ENCODE measurements around the gene ATXN7.

Gene ATXN7

DNA sequence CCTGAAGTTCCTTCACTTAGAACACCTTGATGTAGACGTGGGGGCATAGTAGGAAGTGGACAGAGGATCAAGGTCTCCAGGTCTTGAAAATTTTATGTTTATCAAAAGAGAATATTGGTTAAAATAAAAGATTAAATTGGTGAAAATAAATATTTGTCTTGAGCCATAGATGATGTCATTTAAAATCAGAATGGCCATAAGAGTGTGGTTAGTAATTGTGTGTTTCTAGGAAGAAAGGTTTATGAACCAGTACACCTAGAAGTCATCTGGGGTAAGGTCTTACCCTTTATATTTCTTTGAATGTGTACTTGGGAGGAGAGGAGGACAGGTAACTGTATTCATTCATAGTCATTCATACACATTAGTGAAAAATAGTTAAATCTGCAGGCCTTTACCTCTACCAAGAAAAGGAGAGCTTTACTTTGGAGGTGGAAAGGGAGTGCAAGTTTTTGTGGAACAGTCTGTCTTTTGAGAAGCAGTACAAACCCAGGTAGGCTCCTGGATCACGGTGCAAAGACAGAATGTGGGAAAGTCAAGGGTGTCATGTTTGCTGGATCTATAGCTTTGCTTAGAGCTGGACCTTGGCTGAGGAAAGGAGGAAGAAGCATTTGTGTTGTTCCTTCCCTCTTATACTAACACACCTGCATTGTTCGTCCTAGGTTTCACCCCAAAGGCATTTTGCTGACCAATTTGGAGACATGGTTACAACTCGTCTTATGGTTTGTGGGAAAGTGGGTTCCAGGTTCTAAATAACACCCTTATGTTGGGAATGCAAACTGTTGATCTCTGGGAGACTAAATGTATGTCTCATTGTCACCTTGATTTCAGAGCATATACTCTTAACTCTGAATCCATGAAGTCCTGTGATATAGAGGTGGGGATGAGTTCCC lies 42.3 kb downstream of the ATXN7 start:
- no peak for DNase-seq (ENCODE audit: low read depth)

DNA sequence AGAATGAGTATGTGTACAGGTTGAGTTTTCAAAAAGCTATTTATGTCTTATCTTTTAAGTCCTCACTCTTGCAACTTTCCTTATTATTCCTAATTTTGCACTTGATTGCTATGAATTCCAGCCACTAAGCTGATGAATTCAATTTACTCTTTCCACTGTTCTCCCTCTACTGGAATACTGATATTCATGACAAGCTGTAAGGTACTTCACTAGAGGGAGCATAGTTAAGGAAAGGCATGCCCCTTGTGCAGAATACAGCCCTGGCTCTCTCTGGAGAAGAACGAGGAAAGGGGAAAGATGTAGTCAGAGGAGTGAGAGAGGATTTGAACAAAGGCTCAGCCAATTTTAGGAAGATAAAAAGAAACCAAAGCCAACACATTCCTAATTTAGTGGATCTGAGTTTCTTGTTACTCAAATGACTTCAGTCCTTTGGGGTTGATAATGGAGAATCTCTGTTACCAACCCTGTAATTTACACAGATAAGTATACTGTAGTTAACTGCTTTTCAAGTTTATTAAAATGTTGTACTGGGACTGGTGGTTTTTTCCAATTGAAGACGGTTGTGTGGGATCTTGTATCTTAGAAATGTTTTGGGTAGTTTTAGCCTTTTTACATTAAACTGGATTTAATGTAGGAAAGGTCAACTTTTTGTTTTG lies 44.5 kb downstream of the ATXN7 start:
- DNase-seq (ENCODE audit: low read depth): no peak

DNA sequence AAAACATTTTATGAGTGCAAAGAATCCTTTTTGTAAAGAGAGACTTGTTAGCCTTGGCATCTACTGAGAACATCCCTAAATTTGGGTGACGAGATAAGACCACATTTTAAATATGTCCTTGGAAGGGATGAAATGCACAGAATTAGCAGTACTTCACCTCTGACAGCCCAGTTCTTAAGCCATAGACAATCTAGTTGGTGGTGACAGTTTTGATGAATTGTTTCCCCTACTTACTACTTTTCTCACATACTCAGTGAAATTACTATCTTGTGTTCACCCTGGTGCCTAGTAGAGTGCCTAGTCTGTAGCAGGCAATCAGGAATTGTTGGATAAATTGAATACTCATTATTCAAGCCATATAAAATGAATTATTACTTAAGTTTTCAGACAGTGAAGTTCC lies 45.1 kb downstream of the ATXN7 start:
- DNase-seq (ENCODE audit: low read depth): no peak

DNA sequence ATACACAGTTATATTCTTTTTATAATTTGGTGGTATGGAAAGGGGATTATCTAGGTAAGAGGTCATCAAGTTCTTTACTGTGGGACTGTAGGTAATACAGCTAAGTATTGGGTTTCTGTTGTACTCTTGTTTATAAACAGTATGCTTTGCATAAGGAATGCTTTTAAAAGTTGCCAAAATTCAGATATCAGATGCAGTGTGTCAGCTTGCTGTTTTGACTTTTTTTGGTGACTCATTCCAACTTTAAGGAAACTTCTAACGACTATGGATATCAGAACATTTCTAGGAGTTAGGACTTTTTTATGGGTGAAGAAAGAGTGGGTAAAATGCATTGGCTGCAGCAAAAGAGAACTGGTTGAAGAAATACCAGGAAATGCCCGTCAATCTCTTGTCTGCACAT lies 45.8 kb downstream of the ATXN7 start:
- DNase-seq (ENCODE audit: low read depth): no peak

DNA sequence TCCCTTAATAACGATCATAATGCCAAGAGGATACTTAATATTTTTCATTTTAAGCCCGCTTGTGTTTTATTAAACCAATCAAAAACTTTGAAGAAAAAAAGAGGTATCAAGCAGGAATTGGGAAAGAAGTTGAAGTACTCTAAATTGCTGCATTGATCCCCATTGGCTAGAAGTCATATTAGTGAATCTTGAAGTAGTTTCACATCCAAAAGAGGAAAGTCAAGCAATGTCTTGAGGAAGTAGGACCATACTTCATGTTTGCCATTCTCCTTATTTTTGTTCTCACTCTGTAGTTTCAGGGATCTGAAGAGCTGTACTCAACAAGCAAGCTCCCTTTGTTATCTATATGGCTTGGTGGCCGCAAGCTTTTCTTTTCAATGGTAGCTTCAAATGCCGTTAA lies 46.3 kb downstream of the ATXN7 start:
- no peak for DNase-seq (ENCODE audit: low read depth)

DNA sequence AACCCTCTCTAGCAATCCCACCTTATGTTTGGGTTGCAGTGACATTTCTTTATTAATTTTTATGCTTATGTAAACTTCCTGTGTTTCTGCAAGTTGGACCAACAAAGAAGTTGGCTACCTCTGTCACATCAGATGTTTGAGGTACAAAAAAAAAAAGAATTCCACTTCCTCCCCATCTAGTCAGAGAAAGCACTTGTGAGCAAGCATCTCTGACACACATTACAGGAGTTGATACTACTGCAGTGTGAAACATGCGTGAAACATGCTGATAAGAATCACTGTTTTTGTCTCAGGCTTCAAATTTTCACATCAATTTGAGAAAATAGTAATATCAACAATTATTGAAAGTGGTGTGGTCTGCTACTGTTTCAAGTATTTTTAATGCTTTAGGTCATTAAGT lies 47.2 kb downstream of the ATXN7 start:
- no peak for DNase-seq (ENCODE audit: low read depth)

DNA sequence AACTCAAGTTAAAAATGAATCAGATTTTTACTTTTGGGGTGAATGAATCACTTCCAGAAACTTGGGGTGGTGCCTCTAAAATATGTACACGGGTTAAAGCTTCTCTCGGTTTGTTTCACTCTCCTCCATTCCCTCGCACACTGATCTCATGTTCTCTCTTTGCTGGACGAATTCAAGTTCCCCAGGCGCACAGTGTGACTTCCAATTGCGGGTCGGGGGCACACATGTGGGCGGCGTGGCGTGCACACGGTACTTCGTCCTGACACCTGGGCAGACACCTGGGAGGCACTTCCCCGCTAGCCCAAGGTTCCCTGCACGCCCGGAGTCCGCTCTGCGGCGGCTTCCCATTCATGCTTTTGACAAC lies 47.8 kb downstream of the ATXN7 start:
- no peak for DNase-seq (ENCODE audit: low read depth)

DNA sequence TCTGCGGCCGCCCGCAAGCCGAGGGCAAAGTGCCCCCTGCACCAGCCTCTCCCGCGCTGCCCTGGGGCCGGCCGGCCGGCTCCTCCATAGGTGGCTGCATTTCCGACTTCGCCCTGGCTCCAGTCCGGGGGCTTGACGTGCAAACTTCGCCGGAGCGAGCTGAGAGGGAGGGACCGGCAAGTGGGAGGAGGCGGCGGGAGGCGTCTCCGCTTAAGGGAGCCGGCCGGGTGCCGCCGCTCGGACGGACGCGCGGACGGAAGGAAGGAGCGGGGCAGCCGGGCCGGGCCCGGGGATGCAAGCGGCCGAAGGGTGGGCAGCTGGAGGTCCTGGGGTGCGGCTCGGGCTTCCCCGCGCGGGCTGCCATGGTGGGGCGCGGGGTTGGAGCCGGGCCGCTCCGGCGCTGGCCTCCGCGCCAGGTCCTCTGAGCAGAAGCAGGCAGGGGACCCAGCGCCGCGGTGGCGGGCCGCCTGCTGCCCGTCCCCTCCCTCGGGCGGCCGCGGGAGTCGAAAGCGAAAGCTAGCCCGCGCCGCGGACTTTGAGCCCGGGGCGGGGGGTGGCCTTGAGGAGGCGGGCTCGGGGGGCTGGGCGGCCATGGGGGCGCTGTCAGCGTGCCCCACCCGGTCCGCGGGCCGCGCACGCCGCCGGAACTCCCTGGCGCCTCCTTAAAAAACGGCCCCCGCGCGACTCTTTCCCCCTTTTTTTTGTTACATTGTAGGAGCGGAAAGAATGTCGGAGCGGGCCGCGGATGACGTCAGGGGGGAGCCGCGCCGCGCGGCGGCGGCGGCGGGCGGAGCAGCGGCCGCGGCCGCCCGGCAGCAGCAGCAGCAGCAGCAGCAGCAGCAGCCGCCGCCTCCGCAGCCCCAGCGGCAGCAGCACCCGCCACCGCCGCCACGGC lies 48.5 kb downstream of the ATXN7 start, which contains the start of gene SCAANT1:
Gene SCAANT1, minus strand, starts transcription at position 511 of the 895 bp plus-strand sequence.
- peak; percentile 64 for DNase-seq (ENCODE audit: low read depth)

DNA sequence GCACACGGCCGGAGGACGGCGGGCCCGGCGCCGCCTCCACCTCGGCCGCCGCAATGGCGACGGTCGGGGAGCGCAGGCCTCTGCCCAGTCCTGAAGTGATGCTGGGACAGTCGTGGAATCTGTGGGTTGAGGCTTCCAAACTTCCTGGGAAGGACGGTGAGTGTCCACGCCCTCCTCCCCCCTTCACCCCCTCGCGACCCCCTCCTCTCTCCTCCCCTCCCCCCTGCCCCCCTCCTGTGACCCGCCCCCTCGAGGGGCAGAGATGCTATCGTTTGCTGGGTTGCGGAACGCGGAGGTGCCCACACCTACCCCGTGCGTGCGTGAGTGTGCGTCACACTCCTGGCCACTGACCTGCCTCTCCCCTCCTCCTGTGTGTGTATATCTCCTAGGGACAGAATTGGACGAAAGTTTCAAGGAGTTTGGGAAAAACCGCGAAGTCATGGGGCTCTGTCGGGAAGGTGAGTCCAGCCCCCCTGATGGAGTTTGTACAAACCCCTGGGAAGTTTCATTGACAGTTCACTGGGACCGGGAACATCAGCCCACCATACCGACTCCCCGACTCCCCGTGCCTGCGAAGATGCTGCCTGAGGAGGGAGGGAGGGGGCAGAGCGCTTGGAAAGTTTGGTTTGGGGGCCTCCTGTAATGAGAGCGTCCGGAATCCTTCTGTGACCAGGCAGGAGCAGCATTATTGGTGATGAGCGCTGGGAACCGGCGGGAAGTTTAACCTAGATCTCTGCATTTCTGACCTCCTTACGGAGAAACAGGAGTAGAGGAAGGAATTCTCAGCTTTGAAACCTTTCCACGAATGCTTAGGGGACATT lies 49.3 kb downstream of the ATXN7 start:
- peak; percentile 3 for DNase-seq (ENCODE audit: low read depth)

DNA sequence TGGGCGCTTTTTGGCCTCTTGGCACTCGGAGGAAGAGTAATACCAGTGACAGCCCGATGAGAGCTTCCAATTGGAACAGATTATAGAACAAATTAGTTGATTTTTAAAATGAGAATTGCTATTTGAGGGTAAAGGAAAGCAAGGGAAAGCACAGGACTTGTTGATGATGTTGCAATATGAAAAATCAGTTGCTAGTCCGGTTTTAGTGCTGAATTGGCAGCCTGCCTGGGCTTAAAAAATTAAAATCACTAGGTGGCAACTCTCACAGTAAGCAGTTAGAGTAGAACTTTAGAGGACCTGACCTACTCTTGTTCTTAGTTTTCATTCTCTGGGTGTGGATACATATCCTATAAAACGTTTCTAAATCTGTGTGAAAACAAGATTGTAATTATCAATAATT lies 50.6 kb downstream of the ATXN7 start:
- DNase-seq (ENCODE audit: low read depth): no peak

DNA sequence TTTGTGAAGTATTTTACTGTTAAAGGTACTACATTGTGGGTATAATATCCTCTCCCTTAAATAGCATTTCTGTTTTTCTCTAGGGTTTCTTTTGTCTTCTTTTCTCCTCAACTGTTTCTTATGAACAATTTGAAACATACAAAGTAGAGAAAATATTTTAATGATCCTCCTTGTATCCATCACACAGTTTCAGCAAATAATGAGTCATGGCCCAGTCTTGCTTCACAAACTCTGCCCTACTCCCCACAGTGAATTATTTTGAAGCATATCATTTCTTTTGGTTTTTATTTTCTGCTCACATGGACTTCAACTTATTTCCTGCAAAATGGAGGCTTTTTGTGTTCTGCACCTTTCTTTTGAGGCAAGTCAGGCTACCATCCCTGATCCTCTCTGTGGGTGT lies 54.7 kb downstream of the ATXN7 start:
- no peak for DNase-seq (ENCODE audit: low read depth)

DNA sequence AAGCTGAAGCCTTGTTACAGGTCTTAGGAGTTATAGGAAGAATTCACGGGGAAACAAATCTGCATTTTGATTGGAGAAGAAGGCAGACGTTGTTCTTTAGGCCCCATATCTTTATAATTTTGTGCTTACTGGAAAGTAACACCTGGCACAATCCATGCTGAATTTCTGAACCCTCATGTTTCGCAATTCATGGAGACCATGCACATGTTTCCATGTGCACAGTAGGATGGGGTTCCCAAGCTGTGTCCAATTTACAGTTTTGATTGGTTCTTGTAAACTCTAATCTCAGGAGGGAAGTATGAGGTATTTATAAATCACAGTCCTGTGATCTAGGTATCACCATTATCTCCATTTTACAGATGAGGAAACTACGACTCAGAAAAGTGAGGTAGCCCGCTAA lies 56.3 kb downstream of the ATXN7 start:
- DNase-seq (ENCODE audit: low read depth): no peak

DNA sequence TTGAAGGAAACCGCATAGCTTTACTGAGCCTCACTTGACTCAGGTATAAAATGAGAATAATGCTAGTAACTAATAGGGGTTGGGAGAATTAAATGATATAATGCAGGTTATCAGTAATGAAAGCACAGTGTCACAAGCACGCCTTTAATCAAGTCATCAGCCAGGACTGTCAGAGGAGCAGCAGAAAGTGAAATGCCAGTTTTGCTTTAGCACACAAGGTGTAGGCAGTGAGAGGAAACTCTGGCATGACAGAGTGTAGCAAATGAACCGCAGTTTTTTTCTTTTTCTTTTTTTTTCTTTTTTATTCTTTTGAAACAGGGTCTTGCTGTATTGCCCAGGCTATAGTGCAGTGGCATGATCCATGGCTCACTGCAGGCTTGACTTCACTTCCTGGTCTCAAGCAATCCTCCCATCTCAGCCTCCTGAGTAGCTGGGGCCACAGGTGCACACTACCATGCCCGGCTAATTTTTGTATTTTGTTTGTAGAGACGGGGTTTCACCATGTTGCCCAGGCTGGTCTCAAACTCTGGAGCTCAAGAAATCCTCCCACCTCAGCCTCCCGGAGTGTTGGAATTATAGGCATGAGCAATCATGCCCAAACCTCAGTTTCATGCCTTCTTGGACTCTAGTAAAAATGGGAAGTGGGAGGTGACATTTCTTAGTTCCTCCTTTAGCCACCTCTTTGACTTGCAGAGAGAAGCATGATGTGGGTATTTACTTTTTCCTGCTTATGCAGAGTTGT lies 58.2 kb downstream of the ATXN7 start:
- DNase-seq (ENCODE audit: low read depth): no peak

DNA sequence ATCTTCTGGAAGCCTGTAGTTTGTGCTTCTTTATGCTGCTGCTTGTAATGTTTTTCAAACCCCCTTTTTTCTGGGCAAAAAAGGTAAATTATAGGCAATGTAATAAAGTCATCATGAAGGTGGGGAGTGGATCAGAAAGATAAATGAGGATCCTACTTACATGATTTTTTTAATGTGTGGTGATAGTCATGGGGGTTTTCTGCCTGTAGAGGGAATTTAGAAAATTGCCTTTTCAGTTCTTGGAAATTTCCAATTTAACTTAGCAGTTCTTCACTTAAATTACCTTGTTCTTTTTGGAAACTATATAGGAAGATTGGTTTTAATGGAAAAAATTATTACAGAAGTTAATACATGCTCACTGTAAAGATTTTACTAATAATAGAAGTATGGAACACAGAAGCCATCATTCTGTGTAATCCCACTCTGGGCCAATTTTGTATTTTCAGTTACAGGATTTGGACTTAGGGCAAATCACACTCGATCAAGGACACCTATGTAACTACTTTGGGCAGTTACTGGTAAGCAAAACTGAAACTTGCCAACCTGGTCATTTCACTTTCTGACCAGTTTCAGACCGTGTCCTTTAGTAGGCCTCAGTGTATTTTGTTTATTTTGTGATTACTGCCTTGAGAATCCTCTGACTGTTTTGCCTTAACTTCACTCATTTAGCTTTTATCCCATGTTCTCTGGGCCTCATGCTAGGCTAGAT lies 59.0 kb downstream of the ATXN7 start:
- no peak for DNase-seq (ENCODE audit: low read depth)

DNA sequence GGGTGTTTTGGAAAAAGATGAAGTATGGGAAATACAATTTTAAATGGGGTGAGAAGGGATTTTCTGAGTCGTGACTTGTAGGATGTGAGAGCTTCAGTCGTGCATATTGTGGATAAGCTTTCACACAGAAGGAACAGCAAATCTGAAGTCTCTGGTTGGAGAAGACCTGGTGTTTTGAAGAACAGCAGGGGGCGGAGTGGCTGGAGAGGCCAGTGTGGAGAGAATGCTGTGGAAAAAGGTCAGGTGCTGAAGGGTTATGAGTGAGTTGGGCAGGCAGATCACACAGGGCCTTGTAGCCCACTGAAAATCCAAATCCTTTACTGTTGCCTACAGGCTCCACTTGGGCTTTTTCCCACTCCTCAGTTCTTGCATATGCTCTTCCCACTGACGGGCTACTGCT lies 62.6 kb downstream of the ATXN7 start:
- no peak for DNase-seq (ENCODE audit: low read depth)

DNA sequence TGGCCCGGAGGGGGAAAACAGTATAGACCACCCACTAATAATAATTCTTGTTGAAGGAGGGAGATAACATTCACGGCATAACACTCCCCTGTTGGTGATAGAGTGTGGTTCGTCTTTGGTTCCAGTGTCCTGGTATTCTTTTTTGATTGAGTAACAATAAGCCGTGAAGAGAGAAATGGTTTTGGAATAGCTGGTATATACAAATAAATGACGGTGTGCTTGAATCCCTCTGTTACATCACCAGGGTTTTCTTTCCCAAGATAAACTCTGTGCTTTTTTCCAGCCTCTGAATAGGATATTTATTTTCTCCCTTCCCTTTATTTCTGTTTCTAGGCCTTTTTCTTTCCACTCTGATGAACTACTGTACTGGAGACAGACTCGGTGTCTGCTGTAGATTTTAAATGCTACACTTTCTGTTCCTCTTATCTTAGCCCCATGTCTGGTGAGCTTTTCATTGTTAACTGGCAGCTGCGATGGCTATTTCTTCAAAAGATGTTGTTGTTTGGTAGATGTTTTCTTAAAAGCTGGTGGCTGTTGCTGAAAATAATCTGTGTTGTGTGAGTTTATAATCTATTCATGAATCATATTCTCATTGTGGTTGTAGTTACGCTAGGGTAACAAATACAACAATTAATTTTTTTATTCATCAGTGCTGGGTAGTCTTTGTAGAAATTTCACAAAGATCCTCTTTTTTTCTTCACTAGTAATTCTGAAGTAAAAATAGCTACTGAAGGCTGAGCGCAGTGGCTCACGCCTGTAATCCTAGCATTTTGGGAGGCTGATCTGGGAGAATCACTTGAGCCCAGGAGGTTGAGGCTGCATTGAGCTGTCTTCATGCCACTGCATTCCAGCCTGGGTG lies 64.0 kb downstream of the ATXN7 start:
- DNase-seq (ENCODE audit: low read depth): no peak

DNA sequence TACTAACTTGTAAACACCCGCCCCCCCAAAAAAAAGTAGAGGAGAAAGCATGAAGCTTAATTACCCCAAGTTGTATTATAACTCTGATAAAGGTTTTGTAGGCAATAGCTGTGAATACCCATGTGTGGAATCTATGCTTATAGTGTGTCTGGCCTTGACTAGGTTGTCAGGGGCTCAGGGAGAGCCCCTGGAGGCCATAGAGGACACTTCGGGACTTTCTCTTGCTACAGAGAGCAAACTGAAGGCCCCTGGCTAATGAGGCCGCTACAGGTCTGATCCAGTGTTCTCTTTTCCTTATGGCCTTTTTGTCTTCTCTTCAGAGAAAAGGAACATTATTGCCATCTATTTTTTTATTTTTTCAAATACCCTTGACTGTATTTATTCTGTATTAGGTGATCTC lies 67.6 kb downstream of the ATXN7 start:
- no peak for DNase-seq (ENCODE audit: low read depth)

DNA sequence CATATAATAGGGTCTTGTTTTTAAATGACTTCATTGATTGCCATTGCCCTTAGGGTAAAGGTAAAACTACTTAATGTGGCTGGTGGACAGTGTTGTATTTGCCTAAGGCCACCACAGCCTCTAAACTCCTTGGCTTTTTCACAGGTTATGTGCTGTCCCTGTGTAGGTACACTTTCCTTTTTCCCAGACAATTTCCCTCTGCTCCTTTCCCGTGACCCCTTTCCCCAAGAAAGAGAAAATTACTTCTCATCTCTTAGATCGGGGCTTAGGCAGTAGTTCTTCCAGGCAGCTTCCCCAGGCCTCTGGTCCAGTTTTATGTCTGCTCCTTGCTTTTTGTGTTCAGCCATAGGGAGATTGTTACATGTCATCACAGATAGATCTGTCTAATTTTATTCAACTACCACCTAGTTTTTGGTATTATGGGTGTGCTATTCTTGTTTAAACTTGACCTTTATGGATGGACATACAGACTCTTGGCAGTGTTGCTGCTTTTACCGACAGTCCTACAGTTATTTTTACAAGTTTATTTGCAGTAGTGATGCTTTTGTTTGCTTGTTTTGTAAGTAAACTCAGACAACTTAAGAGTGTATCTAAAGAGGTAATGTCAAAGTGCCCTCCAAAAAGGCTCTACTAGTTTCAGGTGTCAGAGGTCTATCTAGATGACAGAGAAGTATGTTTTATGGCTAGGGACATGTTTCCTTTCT lies 69.0 kb downstream of the ATXN7 start:
- no peak for DNase-seq (ENCODE audit: low read depth)

DNA sequence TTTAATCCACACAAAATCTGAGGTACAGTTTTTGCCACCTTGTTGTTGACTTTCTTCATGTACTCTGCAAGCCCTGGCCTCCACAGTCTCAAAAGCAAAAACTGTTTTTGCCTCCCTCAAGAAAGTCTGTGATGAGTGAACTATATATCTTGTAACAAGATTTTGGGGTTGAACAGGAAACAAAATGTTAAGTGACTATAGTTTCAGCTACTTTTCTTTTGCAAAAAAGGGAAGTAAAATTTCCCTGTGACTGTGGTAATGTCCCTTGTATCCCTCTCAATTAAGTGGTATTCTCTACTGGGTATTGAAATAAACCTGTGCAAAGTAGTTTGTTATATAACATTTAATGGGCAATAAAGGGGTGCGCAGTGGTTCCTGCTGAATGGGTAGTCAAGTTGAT lies 69.8 kb downstream of the ATXN7 start:
- no peak for DNase-seq (ENCODE audit: low read depth)
